HT1080 (cell line): ENCODE results near the gene TRNT1. TPM values are rescaled to one million over a fixed set of nuclear protein-coding genes. Genes with fewer than 3 reads are reported as not detected.
A peak's percentile ranks its signal among the peaks of the same experiment; 100 is the strongest.

ENCODE experiments used
- DNase-seq: peaks from one replicate; pipeline ENCODE4 v3.0.0-alpha.2; 2015; ENCODE audit warnings: low read depth
- total RNA-seq: library from RNA; depleted of rRNA; stranded (reverse); fragments of >200 nt; shearing (Covaris generic); gene quantifications from 2 replicates; pipeline ENCODE4 v1.2.3, GENCODE V29; 2014

The TRNT1 gene
- total RNA-seq, 1 experiment from 2014 or later, result 21.3 TPM

- no peak for DNase-seq
These were observed 15.9 kb upstream of the TRNT1 start for GRCh38 chr3:3110749-3111361.

GRCh38 chr3:3113042-3113709 is 13.6 kb upstream of the TRNT1 start:
- DNase-seq, result no peak

GRCh38 chr3:3117651-3118050 is 9.1 kb upstream of the TRNT1 start:
- no peak for DNase-seq

DNA sequence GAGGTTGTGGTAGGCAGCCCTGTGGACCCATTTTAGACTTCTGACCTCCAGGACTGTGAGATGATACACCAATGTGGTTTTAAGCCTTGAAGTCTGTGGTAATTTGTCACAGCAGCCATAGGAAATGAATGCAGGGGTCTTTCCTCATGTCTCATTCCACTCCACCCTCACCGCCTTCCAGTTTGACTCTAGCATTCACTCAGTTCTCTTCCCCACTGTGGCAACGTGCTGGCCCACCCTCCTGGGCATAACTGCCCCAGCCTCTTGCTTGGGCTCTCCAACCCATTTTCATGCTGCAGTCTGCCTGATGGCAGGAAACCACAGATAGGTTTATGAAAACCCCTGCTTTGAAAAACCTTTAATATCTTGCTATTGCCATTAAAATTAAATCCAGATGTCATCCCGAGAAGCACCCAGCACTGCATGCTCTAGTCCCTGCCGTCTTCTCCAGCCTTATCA is 7.3 kb upstream of the TRNT1 start:
- DNase-seq, result peak; percentile 28

GRCh38 chr3:3125977-3126376 is 763 bp upstream of the TRNT1 start:
- no peak for DNase-seq

DNA sequence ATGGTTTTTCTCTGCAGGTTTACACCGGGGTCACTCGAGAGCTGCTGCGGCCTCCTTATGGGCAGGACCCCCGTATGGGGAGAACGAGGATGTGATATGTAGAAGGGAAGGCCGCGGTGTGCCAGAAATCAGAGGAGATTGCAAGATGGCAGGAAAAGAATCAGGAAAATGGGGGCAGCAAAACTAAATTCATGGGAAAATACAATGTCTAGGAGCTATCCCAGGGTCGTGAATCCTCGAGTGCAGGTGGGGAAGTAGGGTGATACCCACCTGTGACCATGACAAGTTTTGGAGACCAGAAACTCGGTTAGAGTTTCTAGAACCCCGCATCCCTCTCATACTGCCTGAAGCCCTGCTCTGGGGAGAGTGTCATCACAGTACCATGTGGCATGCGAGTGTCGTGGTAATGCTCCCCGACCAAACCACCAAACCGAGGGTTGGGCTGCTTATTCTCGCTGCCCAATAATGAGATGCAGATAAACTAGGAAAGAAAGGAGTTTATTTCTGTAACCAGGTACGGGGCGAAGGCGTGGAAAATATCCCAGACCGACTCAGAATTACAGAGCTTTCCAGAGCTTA is 781 bp downstream of the TRNT1 start:
- DNase-seq, result no peak

- no peak for DNase-seq
These were observed 2.8 kb downstream of the TRNT1 start for GRCh38 chr3:3129579-3129978.

DNA sequence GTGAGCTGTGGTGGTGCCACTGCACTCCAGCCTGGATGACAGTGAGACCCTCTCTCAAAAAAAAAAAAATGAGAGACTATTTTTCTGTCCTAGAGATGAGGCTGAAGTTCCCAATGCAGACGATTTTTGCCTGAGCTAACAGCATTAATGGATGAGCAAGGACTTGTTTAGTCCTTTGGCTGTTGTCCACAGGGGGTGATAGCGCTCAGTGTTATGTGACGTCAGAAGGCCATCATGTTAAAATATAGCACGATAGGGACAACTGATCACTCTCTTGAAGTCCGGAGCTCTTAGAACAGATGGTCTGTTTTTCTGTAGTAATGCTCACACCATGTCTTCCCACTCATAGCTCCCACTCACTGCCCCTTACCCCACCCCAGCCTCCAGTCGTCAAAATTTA is 6.8 kb downstream of the TRNT1 start:
- no peak for DNase-seq

DNA sequence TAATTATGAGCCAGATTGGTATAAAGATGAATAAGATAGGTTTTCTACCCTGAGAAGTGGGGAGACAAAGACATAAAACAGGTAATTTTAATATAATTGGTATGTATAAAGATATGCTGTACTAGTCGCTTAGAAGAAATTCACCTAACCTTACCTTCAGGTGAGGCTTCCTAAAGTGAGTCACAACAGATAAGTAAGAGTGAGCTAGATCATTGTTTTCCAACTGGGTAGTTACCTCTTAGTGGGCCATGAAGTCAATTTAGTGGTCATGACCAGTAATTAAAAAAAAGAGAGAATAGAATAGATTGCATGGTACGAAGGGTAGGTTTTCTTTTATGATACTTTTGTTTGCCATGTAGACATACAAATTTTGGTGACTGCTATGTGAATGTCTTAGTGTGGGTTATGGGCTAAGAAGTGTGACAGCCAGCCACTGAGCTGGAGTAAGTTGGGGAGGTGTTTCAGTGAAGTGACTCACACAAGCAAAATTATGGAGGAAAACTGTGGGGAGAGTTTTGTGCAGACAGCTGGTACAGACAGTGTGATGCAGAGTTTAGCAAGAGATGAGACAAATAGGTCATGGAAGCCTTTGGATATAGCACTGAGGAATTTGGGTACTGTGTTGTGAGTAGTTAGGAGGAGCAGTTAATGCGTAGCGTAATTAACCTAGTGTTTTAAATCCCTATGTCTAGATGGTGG is 8.2 kb downstream of the TRNT1 start:
- no peak for DNase-seq

DNA sequence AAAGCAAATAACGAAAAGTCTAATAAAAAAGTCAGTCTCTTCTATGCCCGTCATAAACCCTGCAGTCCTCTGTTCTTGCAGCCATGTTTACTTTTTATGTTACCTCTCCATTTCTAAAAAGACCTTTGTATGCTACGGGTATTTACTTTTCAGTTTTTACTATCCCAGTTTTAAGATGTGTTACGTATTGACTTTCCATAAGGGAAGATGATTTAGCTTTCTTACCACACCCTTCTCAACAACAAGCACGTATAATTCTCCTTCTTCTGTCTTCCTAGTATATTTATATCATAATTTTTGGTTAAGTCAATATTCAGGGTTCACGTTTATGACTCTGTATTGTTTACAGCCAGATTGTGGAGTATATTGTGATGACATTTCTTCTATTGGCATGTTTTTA is 10.8 kb downstream of the TRNT1 start:
- no peak for DNase-seq

GRCh38 chr3:3141939-3142338 is 15.2 kb downstream of the TRNT1 start:
- no peak for DNase-seq

GRCh38 chr3:3145831-3146230 is 19.1 kb downstream of the TRNT1 start:
- DNase-seq, result no peak

GRCh38 chr3:3149560-3149959 is 22.8 kb downstream of the TRNT1 start:
- no peak for DNase-seq

DNA sequence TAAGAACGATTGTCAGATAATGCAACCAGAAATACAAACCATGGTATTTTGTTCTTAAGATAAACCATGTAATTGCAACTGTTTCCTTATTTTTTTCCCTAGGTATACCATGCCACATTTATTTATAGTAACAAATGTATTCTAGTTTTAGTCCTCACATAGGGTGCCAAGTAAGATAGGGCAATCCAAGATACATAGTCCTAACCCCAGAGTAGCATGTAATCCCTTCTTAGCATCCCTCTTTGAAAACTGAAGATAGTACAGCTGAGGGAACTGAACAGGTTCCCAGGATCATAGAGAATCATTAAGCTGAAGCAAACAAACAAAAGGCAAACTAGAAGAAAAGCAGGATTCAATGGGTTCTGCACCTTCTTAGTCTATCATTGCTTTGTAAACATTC is 24.8 kb downstream of the TRNT1 start:
- DNase-seq, result no peak

- peak; percentile 48 for DNase-seq
These were observed 28.3 kb downstream of the TRNT1 start for GRCh38 chr3:3154879-3155610.

DNA sequence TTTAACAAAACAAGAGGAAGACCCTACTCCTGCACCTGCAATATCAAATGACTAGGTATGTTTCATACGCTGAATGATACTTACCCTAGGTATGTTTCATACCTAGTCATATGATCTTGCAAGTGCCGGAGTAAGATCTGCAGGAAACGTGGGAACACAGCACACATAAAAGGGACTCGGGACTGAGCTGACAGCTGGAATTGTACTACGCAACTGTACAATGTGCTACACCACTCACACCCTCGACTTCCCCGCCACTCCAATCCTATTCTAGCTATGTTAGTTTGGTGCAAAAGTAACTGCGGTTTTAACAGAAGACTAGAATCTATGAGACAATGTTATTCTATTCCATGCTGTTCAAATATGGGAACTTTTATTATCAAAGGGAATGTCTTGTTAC is 30.7 kb downstream of the TRNT1 start:
- DNase-seq, result no peak

DNA sequence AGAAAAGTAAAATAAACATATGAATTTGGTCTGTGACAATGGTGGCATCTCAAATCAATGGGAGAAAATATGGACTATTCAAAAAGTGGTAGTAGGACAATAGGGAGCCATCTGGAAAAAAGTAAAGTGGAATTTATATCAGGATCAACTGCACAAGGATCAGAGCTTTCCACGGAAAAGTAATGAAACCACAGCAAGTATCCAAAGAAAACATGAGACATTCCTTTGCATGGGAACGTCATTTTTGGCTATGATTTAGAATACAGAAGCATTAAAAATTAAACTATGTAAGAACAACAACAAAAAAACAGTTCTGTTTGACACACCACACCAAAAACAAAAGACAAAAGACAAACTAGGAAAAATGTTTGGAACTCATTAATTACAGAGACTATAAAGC is 34.1 kb downstream of the TRNT1 start:
- no peak for DNase-seq

- no peak for DNase-seq
These were observed 38.5 kb downstream of the TRNT1 start for GRCh38 chr3:3165241-3165640.

- no peak for DNase-seq
These were observed 38.9 kb downstream of the TRNT1 start for GRCh38 chr3:3165650-3166049.

- peak; percentile 6 for DNase-seq
These were observed 44.3 kb downstream of the TRNT1 start for GRCh38 chr3:3170998-3171397.

DNA sequence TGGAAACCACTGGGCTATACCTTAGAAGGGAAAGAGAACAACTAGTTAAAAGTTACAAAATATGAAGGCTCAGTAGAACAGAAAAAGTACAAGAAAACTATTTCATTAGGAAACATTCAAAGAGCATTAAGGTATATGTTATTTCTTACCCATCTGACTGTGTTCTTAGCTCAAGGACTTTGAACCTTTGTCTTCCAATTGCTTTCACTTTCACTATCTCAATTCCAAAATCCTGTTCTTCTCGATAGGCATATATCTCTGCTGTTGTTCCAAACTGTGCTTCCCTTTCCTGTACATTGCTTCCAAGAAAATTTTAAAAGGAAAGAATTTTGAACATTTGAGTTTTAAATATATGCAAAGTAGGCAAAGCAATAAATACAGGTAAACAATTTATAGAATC is 45.9 kb downstream of the TRNT1 start:
- no peak for DNase-seq
